ENCODE data around the gene LGI1. TPM values are rescaled to one million over a fixed set of nuclear protein-coding genes. Genes with fewer than 3 reads are reported as not detected.

LGI1 gene
- polyA plus RNA-seq, 2 donors: 0.88 to 1.0 TPM

- Histone ChIP-seq H3K36me3 (ENCODE audit: control insufficient read depth in 2 of 2, insufficient read depth in 2 of 2, low read length in 1 of 2) (no peaks in the 10 kb centered on the region), H3K27ac (ENCODE audit: low read depth in 2 of 2, low read length in 1 of 2) (no peak overlapping the region), H3K9me3 (ENCODE audit: control insufficient read depth in 2 of 2, insufficient read depth in 1 of 2, low read depth in 1 of 2, low read length in 1 of 2) (no peaks in the 10 kb centered on the region), H3K4me1 (ENCODE audit: control insufficient read depth in 2 of 2, insufficient read depth in 2 of 2, low read length in 1 of 2) (no peaks in the 10 kb centered on the region), H3K27me3 (ENCODE audit: control insufficient read depth in 1 of 2, insufficient read depth in 2 of 2, low read length in 2 of 2) (no peaks in the 10 kb centered on the region), H3K4me3 (ENCODE audit: low read depth in 1 of 2, low read length in 2 of 2) (no peak overlapping the region)
- 76 to 83% methylated on average over 2 of the region's 2 CpGs for WGBS, 2 donors
These were observed 34.6 kb upstream of the LGI1 start for GRCh38 chr10:93723153-93723552.

DNA sequence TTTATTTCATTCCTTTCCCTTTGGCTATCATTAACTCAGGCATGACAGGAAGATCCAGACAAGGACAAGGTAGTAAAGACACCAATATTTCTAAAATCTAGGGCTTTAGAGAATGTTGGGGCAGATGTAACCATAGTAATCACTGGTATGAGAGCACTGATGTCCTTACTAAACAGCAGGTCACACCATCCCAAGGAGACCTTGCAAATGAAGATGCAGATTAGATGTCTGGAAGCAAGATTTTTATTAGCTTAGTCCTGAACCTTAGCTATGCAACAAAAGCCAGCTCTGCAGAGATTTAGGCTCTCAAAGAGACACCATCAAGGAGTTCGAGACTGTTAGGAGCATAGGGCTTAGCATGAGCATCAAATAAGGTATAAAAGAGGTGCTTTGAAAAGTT lies 31.7 kb upstream of the LGI1 start:
- H3K4me3 ChIP-seq (ENCODE audit: low read depth in 1 of 2, low read length in 2 of 2): no peak overlapping the region
- H3K27ac ChIP-seq (ENCODE audit: low read depth in 2 of 2, low read length in 1 of 2): no peak overlapping the region
- H3K36me3 ChIP-seq (ENCODE audit: control insufficient read depth in 2 of 2, insufficient read depth in 2 of 2, low read length in 1 of 2): no peaks in the 10 kb centered on the region
- no peaks in the 10 kb centered on the region for H3K4me1 ChIP-seq (ENCODE audit: control insufficient read depth in 2 of 2, insufficient read depth in 2 of 2, low read length in 1 of 2)
- no peaks in the 10 kb centered on the region for H3K27me3 ChIP-seq (ENCODE audit: control insufficient read depth in 1 of 2, insufficient read depth in 2 of 2, low read length in 2 of 2)
- 70 to 79% methylated on average over 1 of the region's 1 CpG for WGBS, 2 donors
- H3K9me3 ChIP-seq (ENCODE audit: control insufficient read depth in 2 of 2, insufficient read depth in 1 of 2, low read depth in 1 of 2, low read length in 1 of 2): no peaks in the 10 kb centered on the region

- no peak overlapping the region for H3K4me3 ChIP-seq (ENCODE audit: low read depth in 1 of 2, low read length in 2 of 2)
These were observed 16.4 kb upstream of the LGI1 start for GRCh38 chr10:93741367-93741766.

GRCh38 chr10:93742633-93743349 lies 14.9 kb upstream of the LGI1 start:
- Histone ChIP-seq H3K4me1 (ENCODE audit: control insufficient read depth in 2 of 2, insufficient read depth in 2 of 2, low read length in 1 of 2) (no peaks in the 10 kb centered on the region), H3K27ac (ENCODE audit: low read depth in 2 of 2, low read length in 1 of 2) (no peak overlapping the region), H3K4me3 (ENCODE audit: low read depth in 1 of 2, low read length in 2 of 2) (no peak overlapping the region), H3K9me3 (ENCODE audit: control insufficient read depth in 2 of 2, insufficient read depth in 1 of 2, low read depth in 1 of 2, low read length in 1 of 2) (no peaks in the 10 kb centered on the region), H3K27me3 (ENCODE audit: control insufficient read depth in 1 of 2, insufficient read depth in 2 of 2, low read length in 2 of 2) (no peaks in the 10 kb centered on the region), H3K36me3 (ENCODE audit: control insufficient read depth in 2 of 2, insufficient read depth in 2 of 2, low read length in 1 of 2) (no peaks in the 10 kb centered on the region)
- 60 to 61% methylated on average over 8 of the region's 8 CpGs for WGBS, 2 donors

More at GRCh38 chr10:93741367-93741766, 16.4 kb upstream of the LGI1 start:
- H3K9me3 ChIP-seq (ENCODE audit: control insufficient read depth in 2 of 2, insufficient read depth in 1 of 2, low read depth in 1 of 2, low read length in 1 of 2): no peaks in the 10 kb centered on the region
- H3K27ac ChIP-seq (ENCODE audit: low read depth in 2 of 2, low read length in 1 of 2): no peak overlapping the region
- 66 to 80% methylated on average over 3 of the region's 3 CpGs for WGBS, 2 donors
- no peaks in the 10 kb centered on the region for H3K4me1 ChIP-seq (ENCODE audit: control insufficient read depth in 2 of 2, insufficient read depth in 2 of 2, low read length in 1 of 2)
- H3K27me3 ChIP-seq (ENCODE audit: control insufficient read depth in 1 of 2, insufficient read depth in 2 of 2, low read length in 2 of 2): no peaks in the 10 kb centered on the region
- no peaks in the 10 kb centered on the region for H3K36me3 ChIP-seq (ENCODE audit: control insufficient read depth in 2 of 2, insufficient read depth in 2 of 2, low read length in 1 of 2)

DNA sequence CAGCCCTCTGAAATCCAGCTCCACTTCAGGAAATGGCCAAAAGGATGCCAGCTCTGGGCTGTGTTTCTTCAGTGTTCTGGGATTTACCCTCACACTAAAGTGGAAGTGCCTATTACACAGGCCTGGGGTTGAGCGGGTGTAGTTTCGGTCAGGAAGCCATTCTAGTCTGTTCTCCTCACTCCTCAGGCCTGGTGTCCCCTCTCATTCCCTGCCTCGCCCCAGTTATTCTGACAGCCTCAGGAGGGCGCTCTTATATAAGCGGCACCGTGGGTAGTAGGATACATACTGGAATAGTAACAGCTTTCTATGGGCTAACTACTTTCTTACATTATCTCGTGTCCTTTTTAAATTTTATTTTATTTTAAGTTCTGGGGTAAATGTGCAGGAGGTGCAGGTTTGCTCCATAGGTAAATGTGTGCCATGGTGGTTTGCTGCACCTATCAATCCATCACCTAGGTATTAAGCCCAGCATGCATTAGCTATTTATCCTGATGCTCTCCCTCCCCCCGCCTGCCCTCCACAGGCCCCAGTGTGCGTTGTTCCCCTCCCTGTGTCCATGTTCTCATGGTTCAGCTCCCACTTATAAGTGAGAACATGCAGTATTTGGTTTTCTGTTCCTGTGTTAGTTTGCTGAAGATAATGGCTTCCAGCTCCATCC lies 12.2 kb upstream of the LGI1 start:
- H3K36me3 ChIP-seq (ENCODE audit: control insufficient read depth in 2 of 2, insufficient read depth in 2 of 2, low read length in 1 of 2): no peaks in the 10 kb centered on the region
- H3K4me1 ChIP-seq (ENCODE audit: control insufficient read depth in 2 of 2, insufficient read depth in 2 of 2, low read length in 1 of 2): no peaks in the 10 kb centered on the region
- no peaks in the 10 kb centered on the region for H3K27me3 ChIP-seq (ENCODE audit: control insufficient read depth in 1 of 2, insufficient read depth in 2 of 2, low read length in 2 of 2)
- 58 to 60% methylated on average over 9 of the region's 9 CpGs for WGBS, 2 donors
- H3K4me3 ChIP-seq (ENCODE audit: low read depth in 1 of 2, low read length in 2 of 2): no peak overlapping the region
- no peak overlapping the region for H3K27ac ChIP-seq (ENCODE audit: low read depth in 2 of 2, low read length in 1 of 2)
- H3K9me3 ChIP-seq (ENCODE audit: control insufficient read depth in 2 of 2, insufficient read depth in 1 of 2, low read depth in 1 of 2, low read length in 1 of 2): no peaks in the 10 kb centered on the region

- Histone ChIP-seq H3K27ac (ENCODE audit: low read depth in 2 of 2, low read length in 1 of 2) (no peak overlapping the region), H3K4me1 (ENCODE audit: control insufficient read depth in 2 of 2, insufficient read depth in 2 of 2, low read length in 1 of 2) (peaks cover 0 to under 1% of the 10 kb centered on the region in 2 donors), H3K27me3 (ENCODE audit: control insufficient read depth in 1 of 2, insufficient read depth in 2 of 2, low read length in 2 of 2) (no peaks in the 10 kb centered on the region), H3K36me3 (ENCODE audit: control insufficient read depth in 2 of 2, insufficient read depth in 2 of 2, low read length in 1 of 2) (no peaks in the 10 kb centered on the region), H3K4me3 (ENCODE audit: low read depth in 1 of 2, low read length in 2 of 2) (no peak overlapping the region), H3K9me3 (ENCODE audit: control insufficient read depth in 2 of 2, insufficient read depth in 1 of 2, low read depth in 1 of 2, low read length in 1 of 2) (no peaks in the 10 kb centered on the region)
- WGBS, 2 donors: 46 to 57% methylated on average over 4 of the region's 4 CpGs
These were observed 10.9 kb upstream of the LGI1 start for GRCh38 chr10:93746844-93747284.

GRCh38 chr10:93749218-93749799 lies 8.4 kb upstream of the LGI1 start:
- Histone ChIP-seq H3K4me3 (ENCODE audit: low read depth in 1 of 2, low read length in 2 of 2) (no peak overlapping the region), H3K36me3 (ENCODE audit: control insufficient read depth in 2 of 2, insufficient read depth in 2 of 2, low read length in 1 of 2) (no peaks in the 10 kb centered on the region), H3K27me3 (ENCODE audit: control insufficient read depth in 1 of 2, insufficient read depth in 2 of 2, low read length in 2 of 2) (no peaks in the 10 kb centered on the region), H3K4me1 (ENCODE audit: control insufficient read depth in 2 of 2, insufficient read depth in 2 of 2, low read length in 1 of 2) (peaks cover 0 to 3% of the 10 kb centered on the region in 2 donors), H3K27ac (ENCODE audit: low read depth in 2 of 2, low read length in 1 of 2) (no peak overlapping the region), H3K9me3 (ENCODE audit: control insufficient read depth in 2 of 2, insufficient read depth in 1 of 2, low read depth in 1 of 2, low read length in 1 of 2) (no peaks in the 10 kb centered on the region)
- WGBS, 2 donors: 36 to 46% methylated on average over 5 of the region's 5 CpGs

GRCh38 chr10:93751124-93751523 lies 6.6 kb upstream of the LGI1 start:
- Histone ChIP-seq H3K36me3 (ENCODE audit: control insufficient read depth in 2 of 2, insufficient read depth in 2 of 2, low read length in 1 of 2) (no peaks in the 10 kb centered on the region), H3K9me3 (ENCODE audit: control insufficient read depth in 2 of 2, insufficient read depth in 1 of 2, low read depth in 1 of 2, low read length in 1 of 2) (peaks cover 0 to 3% of the 10 kb centered on the region in 2 donors), H3K4me1 (ENCODE audit: control insufficient read depth in 2 of 2, insufficient read depth in 2 of 2, low read length in 1 of 2) (peaks cover 0 to 7% of the 10 kb centered on the region in 2 donors), H3K4me3 (ENCODE audit: low read depth in 1 of 2, low read length in 2 of 2) (no peak overlapping the region), H3K27me3 (ENCODE audit: control insufficient read depth in 1 of 2, insufficient read depth in 2 of 2, low read length in 2 of 2) (no peaks in the 10 kb centered on the region), H3K27ac (ENCODE audit: low read depth in 2 of 2, low read length in 1 of 2) (no peak overlapping the region)
- 36 to 42% methylated on average over 7 of the region's 7 CpGs for WGBS, 2 donors

- no peaks in the 10 kb centered on the region for H3K36me3 ChIP-seq (ENCODE audit: control insufficient read depth in 2 of 2, insufficient read depth in 2 of 2, low read length in 1 of 2)
- H3K4me1 ChIP-seq (ENCODE audit: control insufficient read depth in 2 of 2, insufficient read depth in 2 of 2, low read length in 1 of 2): peaks cover 0 to 7% of the 10 kb centered on the region in 2 donors
- H3K27me3 ChIP-seq (ENCODE audit: control insufficient read depth in 1 of 2, insufficient read depth in 2 of 2, low read length in 2 of 2): peaks cover 0 to 5% of the 10 kb centered on the region in 2 donors
- H3K9me3 ChIP-seq (ENCODE audit: control insufficient read depth in 2 of 2, insufficient read depth in 1 of 2, low read depth in 1 of 2, low read length in 1 of 2): peaks cover 0 to 3% of the 10 kb centered on the region in 2 donors
- 7 to 9% methylated on average over 5 of the region's 5 CpGs for WGBS, 2 donors
- H3K4me3 ChIP-seq (ENCODE audit: low read depth in 1 of 2, low read length in 2 of 2): peak overlapping the region in 1 of 2 donors; percentile 15
- no peak overlapping the region for H3K27ac ChIP-seq (ENCODE audit: low read depth in 2 of 2, low read length in 1 of 2)
These were observed 5.9 kb upstream of the LGI1 start for GRCh38 chr10:93751832-93752231.
